Measurements from ENCODE around the gene BABAM2. TPM values are rescaled to one million over a fixed set of nuclear protein-coding genes. Genes with fewer than 3 reads are reported as not detected.

The BABAM2 gene
- total RNA-seq, 1 experiment from 2014 or later: 57.6 TPM

- H3K36me3 Mint-ChIP-seq (ENCODE audit: insufficient read depth, unreplicated experiment): no peaks in the 10 kb centered on the region
- peak overlapping the region; percentile 66 for H3K27ac Mint-ChIP-seq (ENCODE audit: low read depth, unreplicated experiment)
- H3K4me1 Mint-ChIP-seq (ENCODE audit: insufficient read depth, unreplicated experiment): peaks cover 16% of the 10 kb centered on the region
- ChIA-PET POLR2A (interaction anchor here (0.7 to 2.2 kb wide), 7 partner anchors 8 to 546 kb away, joined by 3 to 9 read pairs (median 4); partner anchors contain the start of gene MRPL33), CTCF (interaction anchor here (1.0 to 2.0 kb wide), 2 partner anchors 9 to 10 kb away, joined by 4 to 7 read pairs; no protein-coding TSS in a partner anchor)
- no peak for DNase-seq (ENCODE audit: unreplicated experiment)
- H3K27me3 Mint-ChIP-seq (ENCODE audit: insufficient read depth, unreplicated experiment): no peaks in the 10 kb centered on the region
- H3K4me3 Mint-ChIP-seq (ENCODE audit: unreplicated experiment): no peak overlapping the region
- intact Hi-C loops (cut with micrococcal nuclease): no loop called here
- TF ChIP-seq CTCF (IDR thresholded peaks at IDR 0.05; ENCODE audit: unreplicated experiment): no peak
- BruUV-seq (replicated peaks): no TSS peak
- H3K9me3 Mint-ChIP-seq (ENCODE audit: unreplicated experiment): no peaks in the 10 kb centered on the region
Observed at GRCh38 chr2:27844821-27845255, 45.7 kb upstream of the BABAM2 start.

- Mint-ChIP-seq H3K9me3 (ENCODE audit: unreplicated experiment) (no peaks in the 10 kb centered on the region), H3K36me3 (ENCODE audit: insufficient read depth, unreplicated experiment) (no peaks in the 10 kb centered on the region), H3K4me1 (ENCODE audit: insufficient read depth, unreplicated experiment) (peaks cover 16% of the 10 kb centered on the region), H3K27ac (ENCODE audit: low read depth, unreplicated experiment) (no peak overlapping the region), H3K4me3 (ENCODE audit: unreplicated experiment) (no peak overlapping the region), H3K27me3 (ENCODE audit: insufficient read depth, unreplicated experiment) (no peaks in the 10 kb centered on the region)
- ChIA-PET POLR2A (interaction anchor here (0.6 to 1.2 kb wide), 4 partner anchors 9 to 556 kb away, joined by 3 to 4 read pairs (median 4); no protein-coding TSS in a partner anchor), CTCF (interaction anchor here (0.9 kb wide), 1 partner anchor 143 kb away, joined by 3 read pairs; no protein-coding TSS in a partner anchor)
- intact Hi-C loops (cut with micrococcal nuclease): no loop called here
- DNase-seq (ENCODE audit: unreplicated experiment): no peak
- no peak for TF ChIP-seq CTCF (IDR thresholded peaks at IDR 0.05; ENCODE audit: unreplicated experiment)
- BruUV-seq (replicated peaks): no TSS peak
Observed at GRCh38 chr2:27847333-27847732, 43.2 kb upstream of the BABAM2 start.

- no peak for DNase-seq (ENCODE audit: unreplicated experiment)
- Mint-ChIP-seq H3K27me3 (ENCODE audit: insufficient read depth, unreplicated experiment) (no peaks in the 10 kb centered on the region), H3K36me3 (ENCODE audit: insufficient read depth, unreplicated experiment) (no peaks in the 10 kb centered on the region), H3K4me3 (ENCODE audit: unreplicated experiment) (no peak overlapping the region), H3K27ac (ENCODE audit: low read depth, unreplicated experiment) (no peak overlapping the region), H3K9me3 (ENCODE audit: unreplicated experiment) (no peaks in the 10 kb centered on the region), H3K4me1 (ENCODE audit: insufficient read depth, unreplicated experiment) (peaks cover 8% of the 10 kb centered on the region)
- ChIA-PET POLR2A (interaction anchor here (2.0 kb wide), 1 partner anchor 16 kb away, joined by 8 read pairs; no protein-coding TSS in a partner anchor), CTCF (interaction anchor here (0.6 kb wide), 1 partner anchor 19 kb away, joined by 3 read pairs; no protein-coding TSS in a partner anchor)
- intact Hi-C loops (cut with micrococcal nuclease): no loop called here
- no TSS peak for BruUV-seq (replicated peaks)
- no peak for TF ChIP-seq CTCF (IDR thresholded peaks at IDR 0.05; ENCODE audit: unreplicated experiment)
Observed at GRCh38 chr2:27849558-27850205, 40.8 kb upstream of the BABAM2 start.

GRCh38 chr2:27852691-27853090, 37.8 kb upstream of the BABAM2 start:
- intact Hi-C loops (cut with micrococcal nuclease): no loop called here
- DNase-seq (ENCODE audit: unreplicated experiment): no peak
- BruUV-seq (replicated peaks): no TSS peak
- no peak overlapping the region for H3K4me3 Mint-ChIP-seq (ENCODE audit: unreplicated experiment)
- no peak for TF ChIP-seq CTCF (IDR thresholded peaks at IDR 0.05; ENCODE audit: unreplicated experiment)
- no peaks in the 10 kb centered on the region for H3K36me3 Mint-ChIP-seq (ENCODE audit: insufficient read depth, unreplicated experiment)
- no peak overlapping the region for H3K27ac Mint-ChIP-seq (ENCODE audit: low read depth, unreplicated experiment)
- H3K9me3 Mint-ChIP-seq (ENCODE audit: unreplicated experiment): no peaks in the 10 kb centered on the region
- CTCF ChIA-PET: interaction anchor here (0.7 kb wide), 1 partner anchor 9 kb away, joined by 3 read pairs; no protein-coding TSS in a partner anchor
- H3K27me3 Mint-ChIP-seq (ENCODE audit: insufficient read depth, unreplicated experiment): no peaks in the 10 kb centered on the region
- peaks cover 10% of the 10 kb centered on the region for H3K4me1 Mint-ChIP-seq (ENCODE audit: insufficient read depth, unreplicated experiment)
- POLR2A ChIA-PET: no interaction called here

Data from MCF 10A (cell line).